Skeletal muscle satellite cell (primary cell): ENCODE data around the gene ADM.
A peak's percentile ranks its signal among the peaks of the same experiment; 100 is the strongest.

Experiments used
- H3K27me3 ChIP-seq: 2 replicates; pipeline ENCODE4 v1.7.0; 2013; ENCODE audit warnings: low read length; ENCODE audit not compliant: control insufficient read depth, insufficient read depth
- H3K36me3 ChIP-seq: 2 replicates; pipeline ENCODE4 v1.7.0; 2013; ENCODE audit warnings: mild to moderate bottlenecking, control low read depth, low read length; ENCODE audit not compliant: insufficient read depth
- H3K4me1 ChIP-seq: 2 replicates; pipeline ENCODE4 v1.7.0; 2013; ENCODE audit warnings: low read length; ENCODE audit not compliant: control insufficient read depth, insufficient read depth
- H3K4me2 ChIP-seq: 2 replicates; pipeline ENCODE4 v1.7.0; 2013; ENCODE audit warnings: mild to moderate bottlenecking, low read length
- H3K4me3 ChIP-seq: 2 replicates; pipeline ENCODE4 v1.7.0; 2013; ENCODE audit warnings: low read length
- H3K9ac ChIP-seq: 2 replicates; pipeline ENCODE4 v1.7.0; 2013; ENCODE audit warnings: mild to moderate bottlenecking, low read depth, low read length, moderate library complexity
- H3K9me3 ChIP-seq: replicated peaks from 2 replicates; pipeline ENCODE4 v1.7.0; 2013; ENCODE audit warnings: mild to moderate bottlenecking, control low read depth, low read length

ADM gene

GRCh38 chr11:10293423-10294289 is 11.2 kb upstream of the ADM start, which contains the start of gene SBF2:
TSS of gene SBF2 (minus strand) at chr11:10294219. CDS start at chr11:10294069, 150 bp downstream.
- H3K27me3 ChIP-seq: no peaks in the 10 kb centered on the region
- peaks cover 8% of the 10 kb centered on the region for H3K36me3 ChIP-seq
- no peaks in the 10 kb centered on the region for H3K9me3 ChIP-seq
- peak within 1 kb of the TSS; percentile 86 for H3K4me3 ChIP-seq
- peak within 1 kb of the TSS; percentile 95 for H3K4me2 ChIP-seq
- H3K4me1 ChIP-seq: peaks cover 30% of the 10 kb centered on the region
- peak within 1 kb of the TSS; percentile 92 for H3K9ac ChIP-seq

DNA sequence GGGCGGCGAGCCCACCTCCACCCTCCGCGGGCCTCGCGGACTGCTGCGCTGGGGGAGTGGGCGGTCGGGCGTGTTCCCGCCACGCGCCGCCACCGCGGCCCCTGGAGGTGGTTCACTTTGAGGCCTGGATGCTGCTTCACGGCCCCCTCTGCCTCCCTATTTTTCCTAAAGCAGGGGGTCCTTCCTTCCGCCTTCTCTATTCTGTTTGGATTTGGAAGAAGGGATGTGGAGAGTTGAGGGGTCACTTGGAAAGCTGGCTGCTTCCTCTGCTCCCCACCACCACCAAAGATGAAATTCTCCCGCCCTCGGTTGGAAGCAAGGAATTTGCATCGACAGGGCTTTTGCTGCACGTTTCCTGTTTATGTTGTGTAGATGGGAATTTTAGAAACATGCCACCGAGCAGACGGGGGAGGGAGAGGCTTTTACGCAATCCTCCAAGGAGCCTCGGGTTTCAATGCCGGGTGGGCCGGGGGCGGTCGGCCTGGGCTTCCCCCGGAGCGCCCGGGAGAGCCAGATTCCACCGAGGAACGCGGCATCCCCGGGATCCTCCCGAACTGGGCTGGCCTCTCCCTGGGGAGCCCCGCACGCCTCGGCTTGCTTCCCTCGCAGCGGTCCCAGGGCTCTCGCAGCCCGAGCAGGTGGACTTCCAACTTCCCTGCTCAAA is 10.5 kb upstream of the ADM start:
- no peaks in the 10 kb centered on the region for H3K27me3 ChIP-seq
- H3K36me3 ChIP-seq: peaks cover 8% of the 10 kb centered on the region
- H3K9me3 ChIP-seq: no peaks in the 10 kb centered on the region
- peaks cover 32% of the 10 kb centered on the region for H3K4me1 ChIP-seq
- H3K9ac ChIP-seq: peak overlapping the region; percentile 92
- H3K4me3 ChIP-seq: peak overlapping the region; percentile 86
- peak overlapping the region; percentile 95 for H3K4me2 ChIP-seq

DNA sequence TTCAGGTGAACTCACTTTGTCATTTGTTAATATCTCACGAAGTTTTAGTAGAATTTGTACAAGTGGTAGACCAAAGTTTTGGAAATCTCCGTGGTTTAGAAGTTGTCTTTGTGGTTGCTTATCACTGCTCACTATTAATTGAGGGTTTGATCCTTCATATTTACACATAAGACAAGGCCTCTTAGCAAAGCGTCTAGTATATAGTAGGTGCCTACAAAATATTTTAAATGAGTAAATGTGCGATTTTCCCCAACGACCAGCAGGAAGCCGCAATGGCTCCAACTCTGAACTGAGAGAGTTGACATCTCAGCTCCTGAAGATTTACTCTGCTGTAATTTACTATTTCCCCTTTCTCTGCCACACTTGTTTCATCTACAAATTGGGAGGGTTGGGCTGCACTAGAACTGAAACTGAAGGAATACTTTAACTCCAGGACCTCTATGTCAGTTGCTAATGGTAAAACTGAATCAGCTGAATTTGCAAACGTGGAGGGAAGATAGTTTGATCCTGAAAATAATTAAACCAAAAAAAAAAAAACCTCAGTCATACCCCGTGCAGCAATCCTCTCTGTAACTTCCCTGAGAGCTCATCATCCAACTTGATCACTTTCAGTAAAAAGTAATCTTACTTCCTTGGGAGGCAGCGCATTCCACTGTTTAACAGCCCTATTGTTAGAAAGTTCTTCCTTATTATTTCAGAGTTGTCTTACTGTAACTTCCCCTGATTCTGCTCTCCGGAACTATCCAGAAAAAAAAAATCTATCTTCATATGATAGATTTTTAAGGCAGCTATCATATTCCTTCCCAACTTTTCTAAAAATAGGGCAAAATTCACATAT is 9.6 kb upstream of the ADM start:
- Histone ChIP-seq H3K9me3 (no peaks in the 10 kb centered on the region), H3K4me3 (peak overlapping the region; percentile 86), H3K9ac (peak overlapping the region; percentile 92), H3K4me2 (peak overlapping the region; percentile 95), H3K36me3 (peaks cover 8% of the 10 kb centered on the region), H3K4me1 (peaks cover 32% of the 10 kb centered on the region), H3K27me3 (no peaks in the 10 kb centered on the region)

DNA sequence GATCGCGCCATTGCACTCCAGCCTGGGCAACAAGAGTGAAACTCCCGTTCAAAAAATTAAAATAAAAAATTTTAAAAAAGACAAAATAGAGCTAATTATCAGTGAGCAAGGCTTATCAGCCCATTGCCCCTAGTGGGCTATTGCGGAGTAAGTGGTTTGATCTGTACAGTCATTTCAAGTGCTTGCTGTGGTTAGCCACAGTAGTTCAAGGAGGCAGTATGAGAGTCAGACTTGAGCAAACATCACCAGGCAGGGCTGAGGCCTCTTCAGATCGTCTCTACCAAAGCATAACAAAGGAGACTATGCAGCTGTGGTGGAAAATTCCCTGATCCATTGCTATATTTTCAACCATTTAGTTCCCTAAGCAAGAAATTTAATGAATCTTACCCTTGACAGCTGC is 6.5 kb upstream of the ADM start:
- H3K36me3 ChIP-seq: peaks cover 4% of the 10 kb centered on the region
- no peaks in the 10 kb centered on the region for H3K9me3 ChIP-seq
- H3K4me2 ChIP-seq: peak overlapping the region; percentile 32
- peaks cover 39% of the 10 kb centered on the region for H3K4me1 ChIP-seq
- H3K27me3 ChIP-seq: no peaks in the 10 kb centered on the region
- no peak overlapping the region for H3K9ac ChIP-seq
- H3K4me3 ChIP-seq: no peak overlapping the region

- H3K27me3 ChIP-seq: no peaks in the 10 kb centered on the region
- peak overlapping the region; percentile 97 for H3K4me2 ChIP-seq
- H3K9me3 ChIP-seq: no peaks in the 10 kb centered on the region
- H3K9ac ChIP-seq: peak overlapping the region; percentile 94
- peak overlapping the region; percentile 82 for H3K4me3 ChIP-seq
- peaks cover 36% of the 10 kb centered on the region for H3K4me1 ChIP-seq
- H3K36me3 ChIP-seq: peaks cover 21% of the 10 kb centered on the region
These were observed 3.1 kb upstream of the ADM start for GRCh38 chr11:10301656-10302358.

GRCh38 chr11:10302359-10302743 is 2.5 kb upstream of the ADM start:
- Histone ChIP-seq H3K4me1 (peaks cover 36% of the 10 kb centered on the region), H3K36me3 (peaks cover 27% of the 10 kb centered on the region), H3K27me3 (no peaks in the 10 kb centered on the region), H3K9me3 (no peaks in the 10 kb centered on the region), H3K4me2 (peak overlapping the region; percentile 97), H3K9ac (peak overlapping the region; percentile 94), H3K4me3 (peak overlapping the region; percentile 82)

DNA sequence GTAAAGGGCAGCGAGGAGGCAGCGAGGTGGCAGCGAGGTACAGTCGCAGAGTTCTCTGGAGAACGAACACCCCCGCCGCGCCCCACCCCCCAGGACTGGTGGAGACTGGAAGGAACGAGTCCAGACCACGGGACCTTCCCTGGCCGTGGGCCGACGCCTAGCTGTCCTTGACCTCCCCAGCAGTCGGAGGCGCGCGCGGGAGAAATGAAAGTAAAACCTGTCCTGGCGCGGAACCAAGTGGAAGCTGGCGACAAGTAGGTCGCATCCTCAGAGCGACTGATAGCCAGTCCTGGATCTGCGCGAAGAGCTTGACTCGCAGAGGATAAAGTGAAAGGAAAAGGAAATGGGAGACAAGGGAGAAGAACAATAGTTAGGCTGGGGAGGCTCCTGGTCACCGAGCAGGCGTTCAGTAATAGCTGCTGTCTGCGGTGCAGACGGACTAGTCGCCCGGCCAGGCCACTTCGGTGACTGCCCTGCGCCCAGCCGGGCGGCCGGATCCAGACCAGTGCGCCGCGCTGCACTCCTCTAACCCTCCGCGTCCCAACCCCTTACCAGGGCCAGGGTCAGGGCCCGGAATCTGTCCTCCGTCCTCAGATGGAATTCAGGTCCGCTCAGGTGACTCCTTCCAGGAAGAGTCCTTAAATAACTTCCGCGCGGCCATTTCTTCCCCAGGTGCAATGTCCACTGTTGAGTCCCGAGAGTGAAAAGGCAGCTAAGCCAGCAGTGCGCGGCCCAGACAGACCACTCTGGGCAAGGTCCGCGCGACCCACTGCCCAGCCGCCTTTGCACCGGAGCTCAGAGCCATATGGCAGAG is 1.9 kb upstream of the ADM start:
- no peaks in the 10 kb centered on the region for H3K9me3 ChIP-seq
- H3K36me3 ChIP-seq: peaks cover 23% of the 10 kb centered on the region
- peaks cover 36% of the 10 kb centered on the region for H3K4me1 ChIP-seq
- no peaks in the 10 kb centered on the region for H3K27me3 ChIP-seq
- peak overlapping the region; percentile 94 for H3K9ac ChIP-seq
- peak overlapping the region; percentile 82 for H3K4me3 ChIP-seq
- H3K4me2 ChIP-seq: peak overlapping the region; percentile 97

GRCh38 chr11:10303558-10304363 is 1.1 kb upstream of the ADM start:
- Histone ChIP-seq H3K9me3 (no peaks in the 10 kb centered on the region), H3K4me3 (peak overlapping the region; percentile 82), H3K4me2 (peak overlapping the region; percentile 97), H3K27me3 (no peaks in the 10 kb centered on the region), H3K4me1 (peaks cover 39% of the 10 kb centered on the region), H3K9ac (peak overlapping the region; percentile 94), H3K36me3 (peaks cover 23% of the 10 kb centered on the region)

- H3K4me2 ChIP-seq: peak overlapping the region; percentile 97
- H3K4me1 ChIP-seq: peaks cover 49% of the 10 kb centered on the region
- peak overlapping the region; percentile 94 for H3K9ac ChIP-seq
- peaks cover 23% of the 10 kb centered on the region for H3K36me3 ChIP-seq
- peak overlapping the region; percentile 82 for H3K4me3 ChIP-seq
- no peaks in the 10 kb centered on the region for H3K9me3 ChIP-seq
- H3K27me3 ChIP-seq: no peaks in the 10 kb centered on the region
These were observed 540 bp downstream of the ADM start for GRCh38 chr11:10305262-10305963.
